Right cardiac atrium (tissue), 5 donors: ENCODE measurements around the gene ARHGAP10. TPM values are rescaled to one million over a fixed set of nuclear protein-coding genes. Genes with fewer than 3 reads are reported as not detected.
A peak's percentile ranks its signal among the peaks of the same experiment; 100 is the strongest.

Experiments
- ATAC-seq, 2 donors: fragments of 200-7000 bp; cut with Tn5 transposase; one replicate each; pipeline versions ENCODE4 v1.8.0 to v1.9.1; 2020; ENCODE audit warnings: moderate library complexity in 2 of 2, mild to moderate bottlenecking in 1 of 2
- DNase-seq, 3 donors: peaks; one replicate each; pipeline ENCODE4 v3.0.0-alpha.2; 2020
- H3K27ac ChIP-seq: one replicate; pipeline ENCODE4 v1.5.1; 2013; ENCODE audit warnings: mild to moderate bottlenecking, low read length, control low read depth, moderate library complexity
- H3K27me3 ChIP-seq: one replicate; pipeline ENCODE4 v1.6.1; 2013; ENCODE audit not compliant: control insufficient read depth, insufficient read depth
- H3K4me1 ChIP-seq: one replicate; pipeline ENCODE4 v1.6.1; 2013; ENCODE audit warnings: low read length; ENCODE audit not compliant: control insufficient read depth, insufficient read depth
- H3K4me3 ChIP-seq: one replicate; pipeline ENCODE4 v1.5.1; 2013; ENCODE audit warnings: low read length, control low read depth
- H3K9me3 ChIP-seq: one replicate; pipeline ENCODE4 v1.6.1; 2013; ENCODE audit warnings: low read length; ENCODE audit not compliant: control insufficient read depth
- WGBS: extraction: QIAGEN DNeasy Blood & Tissue Kit; methylation state at CpG from one replicate; pipeline ENCODE4 v1.1.7; 2013; 5-methylcytosine and 5-hydroxymethylcytosine counted together
- intact Hi-C, 4 donors: fragments of 100-400 bp; cut with DNase I; formaldehyde crosslinking; loops; one replicate each; pipeline versions ENCODE4 v1.11.0 to v1.14.0; 2022 to 2023
- long read RNA-seq, 4 donors: library from polyadenylated mRNA; unstranded; transcript quantifications; one replicate each; pipeline ENCODE4 v2.0.0, GENCODE V29; 2020 to 2021
- polyA plus RNA-seq: library from polyadenylated mRNA; stranded (reverse); fragments of 200-250 nt; gene quantifications from one replicate; pipeline ENCODE4 v1.2.3, GENCODE V29; 2013
- total RNA-seq, 4 donors: library from RNA; stranded (reverse); fragmentation: NEBNext Ultra II Directional; extraction: Animal tissue kit (Norgen Biotek cat#: 25700); gene quantifications; one replicate each; pipeline ENCODE4 v1.2.1, GENCODE V29; 2021
- donor health status: healthy with polysubstance abuse.
- donor health status: DM: no; HTN: yes; CAD: no.
- donor health status: DM: no; HTN: no; CAD: no.
- donor health status: DM: no; HTN: yes; CAD: no; lungs with severe emphysema.
- donor health status: DM: yes; HTN: yes; CAD: no.

The ARHGAP10 gene
- total RNA-seq: 10 to 100 TPM; 43.3 to 54.1 (median 48.7) TPM
- polyA plus RNA-seq: 36.7 TPM
- long read RNA-seq, donor 1, transcript ARHGAP10-201 (23 exons, 3,299 nt): major isoform, 26 of 76 reads
- long read RNA-seq, donor 1, partial matches to known transcripts: 29 of 76 reads
- long read RNA-seq, donor 1, other reads (novel, unspliced or antisense): 19 of 76 reads
- long read RNA-seq, donor 2, transcript ARHGAP10-201 (23 exons, 3,299 nt): major isoform, 16 of 33 reads
- long read RNA-seq, donor 2, partial matches to known transcripts: 6 of 33 reads
- long read RNA-seq, donor 2, other reads (novel, unspliced or antisense): 11 of 33 reads
- long read RNA-seq, donor 3, transcript ARHGAP10-201 (23 exons, 3,299 nt): major isoform, 27 of 96 reads
- long read RNA-seq, donor 3, partial matches to known transcripts: 18 of 96 reads
- long read RNA-seq, donor 3, other reads (novel, unspliced or antisense): 47 of 96 reads
- long read RNA-seq, donor 4, transcript ARHGAP10-201 (23 exons, 3,299 nt): major isoform, 11 of 34 reads
- long read RNA-seq, donor 4, partial matches to known transcripts: 8 of 34 reads
- long read RNA-seq, donor 4, other reads (novel, unspliced or antisense): 15 of 34 reads

GRCh38 chr4:147731580-147732517 is at the start of gene ARHGAP10:
Gene ARHGAP10 (plus strand): TSS chr4:147732088. CDS start chr4:147732302, 214 bp downstream.
- whole genome bisulfite sequencing: under 1% methylated on average over 106 of the region's 106 CpGs
- H3K4me1 ChIP-seq: peaks cover 5% of the 10 kb centered on the region
- H3K27me3 ChIP-seq: no peaks in the 10 kb centered on the region
- peak within 1 kb of the TSS; percentile 60 for H3K4me3 ChIP-seq
- peak; percentile 88 to 90 for ATAC-seq
- peak within 1 kb of the TSS; percentile 64 for H3K27ac ChIP-seq
- H3K9me3 ChIP-seq: no peaks in the 10 kb centered on the region
- intact Hi-C loops: loop anchor here in 1 of 4 donors (10.0 kb wide), 2 partner anchors 93 to 133 kb away; no protein-coding TSS in a partner anchor
- DNase-seq: peak; percentile 79 to 93 (median 92)

GRCh38 chr4:147682755-147683154 is 49.1 kb upstream of the ARHGAP10 start:
- H3K4me3 ChIP-seq: peak overlapping the region; percentile 77
- intact Hi-C loops: no loop called here
- no peaks in the 10 kb centered on the region for H3K9me3 ChIP-seq
- 68% methylated on average over 3 of the region's 3 CpGs for whole genome bisulfite sequencing
- no peaks in the 10 kb centered on the region for H3K4me1 ChIP-seq
- DNase-seq (no peak), ATAC-seq (no peak)
- no peaks in the 10 kb centered on the region for H3K27me3 ChIP-seq
- H3K27ac ChIP-seq: no peak overlapping the region

- intact Hi-C loops: no loop called here
- DNase-seq (no peak), ATAC-seq (peak; percentile 44 to 51)
- H3K9me3 ChIP-seq: no peaks in the 10 kb centered on the region
- 3% methylated on average over 10 of the region's 10 CpGs for WGBS
- peak overlapping the region; percentile 77 for H3K4me3 ChIP-seq
- no peaks in the 10 kb centered on the region for H3K27me3 ChIP-seq
- H3K27ac ChIP-seq: peak overlapping the region; percentile 30
- no peaks in the 10 kb centered on the region for H3K4me1 ChIP-seq
Observed at GRCh38 chr4:147683188-147683591, 48.7 kb upstream of the ARHGAP10 start.

- H3K27me3 ChIP-seq: no peaks in the 10 kb centered on the region
- DNase-seq (peak; percentile 94 to 97 (median 97)), ATAC-seq (peak; percentile 100)
- under 1% methylated on average over 69 of the region's 69 CpGs for WGBS
- H3K27ac ChIP-seq: peak within 1 kb of the TSS; percentile 85
- H3K9me3 ChIP-seq: no peaks in the 10 kb centered on the region
- peak within 1 kb of the TSS; percentile 77 for H3K4me3 ChIP-seq
- H3K4me1 ChIP-seq: no peaks in the 10 kb centered on the region
- intact Hi-C loops: no loop called here
Observed at GRCh38 chr4:147683717-147684700, 47.9 kb upstream of the ARHGAP10 start, which contains the start of gene PRMT9. Gene PRMT9 (minus strand): TSS chr4:147684163. CDS start chr4:147683987, 176 bp downstream.

- WGBS: 68% methylated on average over 4 of the region's 4 CpGs
- intact Hi-C loops: no loop called here
- ATAC-seq (no peak), DNase-seq (no peak)
- H3K27ac ChIP-seq: no peak overlapping the region
- no peaks in the 10 kb centered on the region for H3K4me1 ChIP-seq
- no peaks in the 10 kb centered on the region for H3K9me3 ChIP-seq
- no peaks in the 10 kb centered on the region for H3K27me3 ChIP-seq
- no peak overlapping the region for H3K4me3 ChIP-seq
Observed at GRCh38 chr4:147689067-147689466, 42.8 kb upstream of the ARHGAP10 start.

- Histone ChIP-seq H3K27me3 (no peaks in the 10 kb centered on the region), H3K9me3 (no peaks in the 10 kb centered on the region), H3K4me1 (no peaks in the 10 kb centered on the region), H3K27ac (no peak overlapping the region), H3K4me3 (no peak overlapping the region)
- WGBS: 85% methylated on average over 2 of the region's 2 CpGs
- no peak for ATAC-seq
- intact Hi-C loops: no loop called here
- DNase-seq: no peak
Observed at GRCh38 chr4:147691820-147692219, 40.1 kb upstream of the ARHGAP10 start.

- 90% methylated on average over 3 of the region's 3 CpGs for WGBS
- no peak for ATAC-seq
- Histone ChIP-seq H3K4me1 (no peaks in the 10 kb centered on the region), H3K27ac (no peak overlapping the region), H3K9me3 (no peaks in the 10 kb centered on the region), H3K27me3 (no peaks in the 10 kb centered on the region), H3K4me3 (no peak overlapping the region)
- intact Hi-C loops: no loop called here
- no peak for DNase-seq
Observed at GRCh38 chr4:147693218-147693617, 38.7 kb upstream of the ARHGAP10 start.

GRCh38 chr4:147696866-147697265 is 35.0 kb upstream of the ARHGAP10 start:
- ATAC-seq (no peak), DNase-seq (no peak)
- Histone ChIP-seq H3K4me3 (no peak overlapping the region), H3K4me1 (no peaks in the 10 kb centered on the region), H3K27ac (no peak overlapping the region), H3K27me3 (no peaks in the 10 kb centered on the region), H3K9me3 (no peaks in the 10 kb centered on the region)
- intact Hi-C loops: no loop called here
- 59% methylated on average over 1 of the region's 1 CpG for WGBS

- H3K27ac ChIP-seq: no peak overlapping the region
- intact Hi-C loops: no loop called here
- WGBS: 77% methylated on average over 1 of the region's 1 CpG
- DNase-seq (no peak), ATAC-seq (no peak)
- H3K27me3 ChIP-seq: no peaks in the 10 kb centered on the region
- no peaks in the 10 kb centered on the region for H3K9me3 ChIP-seq
- no peak overlapping the region for H3K4me3 ChIP-seq
- H3K4me1 ChIP-seq: no peaks in the 10 kb centered on the region
Observed at GRCh38 chr4:147704846-147705245, 27.0 kb upstream of the ARHGAP10 start.
